ENCODE results near the gene DHH. TPM values are rescaled to one million over a fixed set of nuclear protein-coding genes. Genes with fewer than 3 reads are reported as not detected.

The DHH gene
- total and polyA plus RNA-seq, 9 of the 15 experiments (the other 6 are each of a cell fraction or from before 2014, with no cell fraction given): 0.07 to 2.6 (median 0.54) TPM

- TF ChIP-seq, protein P1, sequence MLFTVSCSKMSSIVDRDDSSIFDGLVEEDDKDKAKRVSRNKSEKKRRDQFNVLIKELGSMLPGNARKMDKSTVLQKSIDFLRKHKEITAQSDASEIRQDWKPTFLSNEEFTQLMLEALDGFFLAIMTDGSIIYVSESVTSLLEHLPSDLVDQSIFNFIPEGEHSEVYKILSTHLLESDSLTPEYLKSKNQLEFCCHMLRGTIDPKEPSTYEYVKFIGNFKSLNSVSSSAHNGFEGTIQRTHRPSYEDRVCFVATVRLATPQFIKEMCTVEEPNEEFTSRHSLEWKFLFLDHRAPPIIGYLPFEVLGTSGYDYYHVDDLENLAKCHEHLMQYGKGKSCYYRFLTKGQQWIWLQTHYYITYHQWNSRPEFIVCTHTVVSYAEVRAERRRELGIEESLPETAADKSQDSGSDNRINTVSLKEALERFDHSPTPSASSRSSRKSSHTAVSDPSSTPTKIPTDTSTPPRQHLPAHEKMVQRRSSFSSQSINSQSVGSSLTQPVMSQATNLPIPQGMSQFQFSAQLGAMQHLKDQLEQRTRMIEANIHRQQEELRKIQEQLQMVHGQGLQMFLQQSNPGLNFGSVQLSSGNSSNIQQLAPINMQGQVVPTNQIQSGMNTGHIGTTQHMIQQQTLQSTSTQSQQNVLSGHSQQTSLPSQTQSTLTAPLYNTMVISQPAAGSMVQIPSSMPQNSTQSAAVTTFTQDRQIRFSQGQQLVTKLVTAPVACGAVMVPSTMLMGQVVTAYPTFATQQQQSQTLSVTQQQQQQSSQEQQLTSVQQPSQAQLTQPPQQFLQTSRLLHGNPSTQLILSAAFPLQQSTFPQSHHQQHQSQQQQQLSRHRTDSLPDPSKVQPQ (CRISPR knock-in tag; IDR thresholded peaks at IDR 0.05; ENCODE audit: borderline replicate concordance): no peak
- TF ChIP-seq ZBTB17 (CRISPR knock-in tag; IDR thresholded peaks at IDR 0.05): no peak
- no peak for TF ChIP-seq CBX5 (IDR thresholded peaks at IDR 0.05; ENCODE audit: borderline replicate concordance, low read depth)
Observed at GRCh38 chr12:49138999-49139398, 44.4 kb upstream of the DHH start (continued).

GRCh38 chr12:49138587-49138986 is 44.0 kb upstream of the DHH start:
- Histone ChIP-seq H3K27me3 (ENCODE audit: control insufficient read depth in 2 of 2, insufficient read depth in 2 of 2, low read length in 2 of 2) (no peaks in the 10 kb centered on the region), H3K36me3 (ENCODE audit: control insufficient read depth, insufficient read depth, low read length) (no peaks in the 10 kb centered on the region), H3K9ac (ENCODE audit: insufficient read depth in 1 of 2, low read depth in 2 of 2, low read length in 2 of 2) (no peak overlapping the region), H3K9me3 (replicated peaks; ENCODE audit: control insufficient read depth, insufficient read depth, low read depth, low read length) (no peaks in the 10 kb centered on the region), H3K9me1 (ENCODE audit: control insufficient read depth, insufficient read depth, low read length) (no peaks in the 10 kb centered on the region), H4K20me1 (replicated peaks; ENCODE audit: control insufficient read depth, insufficient read depth, low read length) (no peaks in the 10 kb centered on the region), H3K4me1 (replicated peaks in 1 of 2; ENCODE audit: control insufficient read depth in 2 of 2, insufficient read depth in 2 of 2, low read length in 2 of 2) (peaks cover 6 to 15% of the 10 kb centered on the region in 2 experiments; a peak in 4 of 5 replicates), H3K79me2 (ENCODE audit: control insufficient read depth, insufficient read depth, low read length) (peaks cover 4% of the 10 kb centered on the region), H3K4me2 (ENCODE audit: insufficient read depth, low read length) (peak overlapping the region; percentile 40; the same call in 1 of the 2 replicates), H2AFZ (ENCODE audit: low read depth, low read length) (peak overlapping the region; percentile 21; the same call in 1 of the 2 replicates), H3K4me3 (no peak overlapping the region), H3K27ac (ENCODE audit: extremely low read depth, low read depth, low read length) (peak overlapping the region; percentile 15; the same call in 2 of the 3 replicates)
- WGBS (ENCODE audit: insufficient coverage, low coverage, missing lambda C conversion rate): 0% methylated on average over 2 of the region's 2 CpGs
- ATAC-seq (peak; percentile 85), FAIRE-seq (peak; percentile 71), DNase-seq (ENCODE audit: extremely low read depth in 1 of 4, low spot score in 3 of 4) (peak in 3 of 4 experiments; percentile 32 to 59 (median 44))
- in situ Hi-C loops (cut with MboI) (no loop called here), intact Hi-C loops (cut with micrococcal nuclease) (loop anchor here (10.0 kb wide), 1 partner anchor 126 kb away; the partner anchor contains the start of gene TUBA1C)
- BruUV-seq (replicated peaks): no TSS peak
- POLR2A ChIA-PET: interaction anchor here (1.3 to 10.5 kb wide), 4 partner anchors 7 to 128 kb away, joined by 3 to 151 read pairs (median 6); partner anchors contain the start of gene TUBA1B
- CTCF ChIA-PET (ENCODE audit: low intra/inter-chr PET ratio): no interaction called here
- TF ChIP-seq PRPF4 (IDR thresholded peaks at IDR 0.05; ENCODE audit: insufficient read depth, low read depth, low read length, poor library complexity, severe bottlenecking) (no peak), CBFA2T2 (conservative IDR thresholded peaks at IDR 0.05) (no peak), NR4A1 (CRISPR knock-in tag; IDR thresholded peaks at IDR 0.05) (no peak), NR4A1 (tag; IDR thresholded peaks at IDR 0.05) (no peak), HIVEP1 (CRISPR knock-in tag; IDR thresholded peaks at IDR 0.05) (no peak)
- TF ChIP-seq, protein P2, sequence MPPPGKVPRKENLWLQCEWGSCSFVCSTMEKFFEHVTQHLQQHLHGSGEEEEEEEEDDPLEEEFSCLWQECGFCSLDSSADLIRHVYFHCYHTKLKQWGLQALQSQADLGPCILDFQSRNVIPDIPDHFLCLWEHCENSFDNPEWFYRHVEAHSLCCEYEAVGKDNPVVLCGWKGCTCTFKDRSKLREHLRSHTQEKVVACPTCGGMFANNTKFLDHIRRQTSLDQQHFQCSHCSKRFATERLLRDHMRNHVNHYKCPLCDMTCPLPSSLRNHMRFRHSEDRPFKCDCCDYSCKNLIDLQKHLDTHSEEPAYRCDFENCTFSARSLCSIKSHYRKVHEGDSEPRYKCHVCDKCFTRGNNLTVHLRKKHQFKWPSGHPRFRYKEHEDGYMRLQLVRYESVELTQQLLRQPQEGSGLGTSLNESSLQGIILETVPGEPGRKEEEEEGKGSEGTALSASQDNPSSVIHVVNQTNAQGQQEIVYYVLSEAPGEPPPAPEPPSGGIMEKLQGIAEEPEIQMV (tag; conservative IDR thresholded peaks at IDR 0.05; ENCODE audit: low read depth): no peak
- TF ChIP-seq, protein P3, sequence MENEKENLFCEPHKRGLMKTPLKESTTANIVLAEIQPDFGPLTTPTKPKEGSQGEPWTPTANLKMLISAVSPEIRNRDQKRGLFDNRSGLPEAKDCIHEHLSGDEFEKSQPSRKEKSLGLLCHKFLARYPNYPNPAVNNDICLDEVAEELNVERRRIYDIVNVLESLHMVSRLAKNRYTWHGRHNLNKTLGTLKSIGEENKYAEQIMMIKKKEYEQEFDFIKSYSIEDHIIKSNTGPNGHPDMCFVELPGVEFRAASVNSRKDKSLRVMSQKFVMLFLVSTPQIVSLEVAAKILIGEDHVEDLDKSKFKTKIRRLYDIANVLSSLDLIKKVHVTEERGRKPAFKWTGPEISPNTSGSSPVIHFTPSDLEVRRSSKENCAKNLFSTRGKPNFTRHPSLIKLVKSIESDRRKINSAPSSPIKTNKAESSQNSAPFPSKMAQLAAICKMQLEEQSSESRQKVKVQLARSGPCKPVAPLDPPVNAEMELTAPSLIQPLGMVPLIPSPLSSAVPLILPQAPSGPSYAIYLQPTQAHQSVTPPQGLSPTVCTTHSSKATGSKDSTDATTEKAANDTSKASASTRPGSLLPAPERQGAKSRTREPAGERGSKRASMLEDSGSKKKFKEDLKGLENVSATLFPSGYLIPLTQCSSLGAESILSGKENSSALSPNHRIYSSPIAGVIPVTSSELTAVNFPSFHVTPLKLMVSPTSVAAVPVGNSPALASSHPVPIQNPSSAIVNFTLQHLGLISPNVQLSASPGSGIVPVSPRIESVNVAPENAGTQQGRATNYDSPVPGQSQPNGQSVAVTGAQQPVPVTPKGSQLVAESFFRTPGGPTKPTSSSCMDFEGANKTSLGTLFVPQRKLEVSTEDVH (IDR thresholded peaks at IDR 0.05; ENCODE audit: low read depth, partially characterized antibody): no peak
- TF ChIP-seq, protein P4, sequence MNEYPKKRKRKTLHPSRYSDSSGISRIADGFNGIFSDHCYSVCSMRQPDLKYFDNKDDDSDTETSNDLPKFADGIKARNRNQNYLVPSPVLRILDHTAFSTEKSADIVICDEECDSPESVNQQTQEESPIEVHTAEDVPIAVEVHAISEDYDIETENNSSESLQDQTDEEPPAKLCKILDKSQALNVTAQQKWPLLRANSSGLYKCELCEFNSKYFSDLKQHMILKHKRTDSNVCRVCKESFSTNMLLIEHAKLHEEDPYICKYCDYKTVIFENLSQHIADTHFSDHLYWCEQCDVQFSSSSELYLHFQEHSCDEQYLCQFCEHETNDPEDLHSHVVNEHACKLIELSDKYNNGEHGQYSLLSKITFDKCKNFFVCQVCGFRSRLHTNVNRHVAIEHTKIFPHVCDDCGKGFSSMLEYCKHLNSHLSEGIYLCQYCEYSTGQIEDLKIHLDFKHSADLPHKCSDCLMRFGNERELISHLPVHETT (CRISPR knock-in tag; conservative IDR thresholded peaks at IDR 0.05 in 1 of 2, IDR thresholded peaks at IDR 0.05 in 1 of 2): no peak
